ENCODE data around the gene EML6.

Gene EML6

DNA sequence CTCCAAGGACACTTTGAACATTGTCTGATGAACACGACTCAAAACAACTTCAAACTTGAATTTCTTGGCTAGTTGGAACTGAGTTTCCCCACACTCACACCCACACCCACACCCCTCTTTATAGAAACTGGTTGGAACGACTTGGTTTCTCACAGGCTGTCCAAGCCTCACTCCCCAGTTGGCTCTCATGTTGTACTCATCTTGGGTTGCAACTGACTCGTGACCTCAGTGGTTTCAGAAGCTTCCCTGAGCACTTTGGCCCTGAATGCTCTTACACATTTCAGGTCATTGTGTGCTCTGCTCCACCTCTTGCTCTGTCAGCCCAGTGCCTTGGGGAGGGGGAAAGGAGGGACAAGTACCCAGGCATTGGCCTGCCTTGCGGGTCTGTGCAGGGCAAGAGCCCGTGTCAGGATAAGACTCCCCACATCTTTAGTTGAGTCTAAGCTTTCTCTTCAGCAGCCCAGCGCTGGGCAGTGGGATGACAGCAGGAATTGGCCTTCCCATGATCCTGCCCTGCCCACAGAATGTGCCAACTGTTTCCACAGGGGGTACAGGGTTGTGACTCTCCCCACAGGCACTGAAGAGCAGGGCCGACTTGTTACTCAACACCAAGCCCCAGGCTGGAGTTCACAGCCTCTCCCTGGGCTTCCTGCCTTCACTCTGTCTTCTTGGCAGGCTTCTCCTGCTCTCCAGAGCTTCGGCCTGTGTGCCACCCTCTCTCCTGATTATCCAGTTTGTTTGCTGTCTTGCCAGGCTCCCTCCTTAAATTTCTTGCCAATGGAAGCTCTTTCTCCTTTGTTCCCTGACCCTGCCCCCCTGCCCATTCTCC, 222.1 kb downstream of the EML6 start:
- peak; percentile 81 for DNase-seq (ENCODE audit: low spot score)

DNA sequence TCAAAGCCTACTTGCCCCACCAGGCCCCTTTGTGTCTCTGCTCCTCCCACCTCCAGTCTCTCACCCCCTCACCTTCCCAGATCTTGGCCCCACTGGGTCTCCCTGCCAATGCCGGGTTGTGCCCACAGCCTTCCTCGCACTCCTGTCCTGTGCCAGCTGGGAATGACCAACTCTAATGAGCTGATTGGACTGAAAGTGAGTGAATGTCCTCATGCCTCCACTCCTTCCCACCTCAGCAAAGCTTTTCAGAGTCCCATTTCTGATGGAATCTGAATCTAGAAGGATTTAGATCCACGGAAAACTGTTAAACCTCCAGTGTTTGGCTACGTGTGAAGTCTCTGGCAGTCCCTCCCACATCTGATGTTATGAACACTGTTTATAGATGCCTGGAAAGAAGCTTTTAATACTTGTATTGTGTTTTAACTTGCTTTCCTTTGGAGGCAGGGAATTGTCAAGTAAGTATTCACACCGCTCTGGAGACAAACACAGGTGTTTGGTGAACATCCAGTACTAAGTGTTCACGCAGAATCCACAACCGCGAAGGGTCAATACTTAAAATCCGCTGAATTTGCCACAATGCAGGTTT, 222.9 kb downstream of the EML6 start:
- no peak for DNase-seq (ENCODE audit: low spot score)

DNA sequence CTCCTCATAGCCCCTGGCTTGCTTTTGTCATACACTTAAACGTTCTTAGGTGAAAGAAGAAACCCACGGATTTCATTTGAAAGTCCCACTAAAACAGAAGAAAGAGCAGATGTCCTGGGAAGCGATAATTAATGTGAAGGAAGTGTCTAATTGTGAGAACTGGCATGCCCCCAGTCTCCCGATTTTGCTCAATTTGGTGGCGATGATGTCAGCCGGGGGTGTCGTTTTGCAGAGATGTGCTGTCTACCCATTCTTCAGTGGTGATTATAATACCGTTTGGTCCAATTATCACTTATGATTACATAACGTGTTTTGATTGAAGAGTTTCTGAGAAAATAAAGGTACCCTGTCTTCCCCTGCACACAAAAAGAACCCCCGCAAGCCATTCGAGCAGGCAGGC, 223.7 kb downstream of the EML6 start:
- peak; percentile 71 for DNase-seq (ENCODE audit: low spot score)

DNA sequence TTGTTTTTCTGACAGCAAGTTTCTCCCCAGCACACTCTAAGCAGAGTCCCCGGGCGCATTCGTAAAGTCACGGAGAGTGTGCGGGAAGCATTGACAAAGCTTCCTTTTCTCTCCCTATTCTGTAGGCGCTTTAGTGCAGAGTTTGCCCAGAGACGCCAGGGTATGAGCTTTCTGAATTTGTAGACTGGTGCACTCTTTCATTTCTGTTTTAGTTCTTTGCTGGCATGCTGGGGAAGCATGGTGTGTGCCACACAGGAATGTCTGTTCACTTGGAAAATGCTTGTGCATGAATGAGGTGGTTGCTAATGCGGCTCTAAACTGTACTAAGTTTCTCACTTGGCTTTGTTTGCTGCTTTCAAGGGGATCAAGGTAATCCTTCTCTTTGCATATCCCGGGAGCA, 224.2 kb downstream of the EML6 start:
- DNase-seq (ENCODE audit: low spot score): peak; percentile 40

DNA sequence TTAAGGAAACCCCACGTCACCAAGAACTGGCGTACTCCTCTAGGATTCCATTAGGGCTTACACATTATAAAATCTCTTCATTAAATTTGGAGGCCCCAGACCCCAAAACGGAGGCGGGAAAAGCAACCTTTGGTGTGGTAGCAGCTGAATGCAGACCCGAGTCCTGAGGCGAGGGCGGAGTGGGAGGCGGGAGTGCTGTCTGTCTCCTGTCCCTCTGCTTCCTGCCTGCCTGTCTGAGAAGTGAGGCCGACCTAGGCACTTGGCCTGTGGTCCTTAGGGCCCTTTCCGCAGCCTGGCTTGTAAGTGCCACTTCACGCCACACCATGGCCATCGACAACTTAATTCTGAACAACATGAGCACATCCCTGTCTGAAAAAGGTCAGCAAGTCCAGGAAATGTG, 224.7 kb downstream of the EML6 start:
- DNase-seq (ENCODE audit: low spot score): no peak

DNA sequence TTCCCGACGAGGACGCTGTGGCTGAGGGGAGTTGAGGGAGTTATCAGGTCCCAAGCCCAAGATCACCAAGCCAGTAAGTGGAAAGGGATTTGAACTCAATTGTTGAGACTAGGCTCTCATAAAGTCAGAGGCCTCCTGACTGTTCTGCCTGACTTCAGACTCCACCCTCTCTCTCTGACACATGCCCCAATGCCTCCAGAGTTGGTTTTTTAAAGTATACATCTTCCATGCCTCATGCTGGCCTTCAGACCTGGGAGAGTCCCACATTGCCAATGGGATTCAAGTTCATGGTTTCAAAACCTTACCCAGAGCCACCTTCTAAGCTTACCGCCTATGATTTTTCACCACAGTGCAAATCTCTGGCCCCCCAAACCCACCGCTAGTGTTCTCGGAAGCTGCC, 226.0 kb downstream of the EML6 start:
- DNase-seq (ENCODE audit: low spot score): no peak

DNA sequence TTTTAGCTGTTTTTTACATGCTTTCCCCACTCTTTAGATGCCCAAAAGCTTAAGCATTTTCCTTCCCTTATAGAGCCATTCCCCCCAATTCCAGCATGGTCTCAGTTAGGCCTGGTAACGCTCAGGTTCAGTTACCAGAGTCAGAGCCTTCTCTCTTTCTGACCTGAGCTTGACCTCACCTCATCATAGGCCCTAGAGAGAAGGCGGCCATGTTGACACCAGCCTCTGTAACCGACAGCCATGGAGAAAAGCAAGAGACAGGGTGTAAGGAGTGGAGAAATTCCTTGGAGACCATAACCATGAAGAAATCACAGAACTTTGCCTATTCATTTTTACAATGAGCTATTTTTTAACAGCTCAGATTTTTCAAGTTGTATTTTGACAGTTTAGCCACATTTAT, 227.3 kb downstream of the EML6 start:
- no peak for DNase-seq (ENCODE audit: low spot score)

DNA sequence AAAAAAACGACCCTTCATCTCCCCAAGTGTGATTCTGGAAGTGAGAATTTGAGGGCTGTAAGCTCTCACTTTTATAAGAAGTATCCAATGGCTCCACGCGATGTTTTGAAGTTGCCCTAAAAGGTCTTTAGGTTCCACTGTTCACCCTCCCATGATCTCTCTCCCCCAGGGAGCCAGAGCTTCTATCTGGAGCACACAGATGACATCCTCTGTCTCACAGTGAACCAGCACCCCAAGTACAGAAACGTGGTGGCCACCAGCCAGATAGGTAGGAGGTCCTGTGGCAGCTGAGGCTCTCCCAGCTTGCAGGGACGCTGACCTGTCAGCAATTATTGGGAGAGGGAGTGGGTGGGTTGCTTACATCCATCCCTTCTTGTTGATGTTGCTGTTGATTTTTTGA, 229.0 kb downstream of the EML6 start:
- DNase-seq (ENCODE audit: low spot score): no peak

DNA sequence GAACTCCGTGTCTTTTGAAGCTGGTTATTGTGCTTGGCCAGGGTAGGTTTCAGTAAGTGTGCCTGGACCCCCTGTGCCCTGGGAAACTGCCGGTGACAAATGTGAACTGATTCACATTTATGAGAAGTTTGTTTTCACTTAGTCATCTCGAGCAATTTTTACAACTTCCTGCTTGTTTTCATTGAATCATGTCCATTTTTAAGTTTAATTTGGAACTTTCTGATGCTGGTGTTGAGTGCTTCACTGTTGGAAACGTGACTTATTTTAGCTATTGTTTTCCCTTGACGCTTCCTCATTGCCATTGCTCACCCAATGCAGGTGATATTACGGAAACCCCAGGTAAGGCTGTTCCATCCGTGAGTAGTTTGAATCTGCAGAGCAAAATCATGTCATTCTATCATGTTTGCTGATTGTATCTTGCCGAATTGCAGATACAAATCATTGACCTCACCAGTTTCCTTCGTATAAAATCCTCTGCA, 229.6 kb downstream of the EML6 start:
- no peak for DNase-seq (ENCODE audit: low spot score)

DNA sequence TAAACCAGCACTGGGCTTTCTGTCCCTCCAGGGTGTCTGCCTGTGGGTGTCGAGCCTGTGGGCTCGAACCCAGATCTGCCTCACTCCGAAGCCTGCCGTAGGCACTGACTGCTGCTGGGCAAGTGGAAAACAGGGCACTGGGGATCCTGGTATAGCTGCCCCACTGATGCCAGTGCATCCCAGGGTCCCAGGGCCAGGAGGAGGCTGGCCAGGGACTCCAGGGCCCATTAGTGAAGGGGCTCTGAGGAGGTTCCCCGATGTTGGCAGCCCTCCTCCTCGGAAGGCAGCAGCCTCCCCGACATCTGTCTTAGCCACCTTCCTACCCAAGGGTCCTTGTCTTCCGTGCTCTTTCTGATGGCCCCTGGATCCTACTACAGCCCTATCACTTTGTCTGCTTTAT, 230.7 kb downstream of the EML6 start:
- DNase-seq (ENCODE audit: low spot score): no peak

DNA sequence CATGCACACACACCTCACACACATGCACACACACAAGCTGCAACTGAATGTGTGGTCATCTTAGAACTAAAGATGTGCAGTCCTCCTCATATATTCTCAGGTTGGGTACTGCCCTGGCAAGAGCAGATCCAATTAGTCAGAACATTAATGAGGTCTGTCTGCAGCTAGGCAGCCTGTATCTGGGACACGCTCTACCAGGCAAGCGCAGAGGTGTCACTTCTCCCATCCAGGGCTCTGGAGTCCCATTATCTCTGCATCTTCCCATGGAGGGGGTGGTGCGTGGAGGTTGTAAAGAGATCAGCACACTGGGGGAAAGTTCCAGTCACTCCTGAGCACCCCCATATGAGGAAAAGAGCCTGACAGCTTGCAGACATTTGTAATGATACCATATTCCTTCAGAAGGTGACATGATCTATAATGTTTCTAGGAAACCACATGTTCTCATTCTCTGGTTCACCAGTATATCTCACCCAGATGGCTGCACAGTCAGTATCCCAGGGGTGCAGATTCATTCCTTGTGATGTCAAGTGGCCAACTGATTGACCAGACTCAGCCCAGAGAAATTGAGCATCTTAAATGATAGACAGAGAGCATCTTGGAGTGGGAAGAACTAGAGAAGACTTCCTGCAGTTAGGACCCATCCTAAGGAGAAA, 231.4 kb downstream of the EML6 start:
- no peak for DNase-seq (ENCODE audit: low spot score)

DNA sequence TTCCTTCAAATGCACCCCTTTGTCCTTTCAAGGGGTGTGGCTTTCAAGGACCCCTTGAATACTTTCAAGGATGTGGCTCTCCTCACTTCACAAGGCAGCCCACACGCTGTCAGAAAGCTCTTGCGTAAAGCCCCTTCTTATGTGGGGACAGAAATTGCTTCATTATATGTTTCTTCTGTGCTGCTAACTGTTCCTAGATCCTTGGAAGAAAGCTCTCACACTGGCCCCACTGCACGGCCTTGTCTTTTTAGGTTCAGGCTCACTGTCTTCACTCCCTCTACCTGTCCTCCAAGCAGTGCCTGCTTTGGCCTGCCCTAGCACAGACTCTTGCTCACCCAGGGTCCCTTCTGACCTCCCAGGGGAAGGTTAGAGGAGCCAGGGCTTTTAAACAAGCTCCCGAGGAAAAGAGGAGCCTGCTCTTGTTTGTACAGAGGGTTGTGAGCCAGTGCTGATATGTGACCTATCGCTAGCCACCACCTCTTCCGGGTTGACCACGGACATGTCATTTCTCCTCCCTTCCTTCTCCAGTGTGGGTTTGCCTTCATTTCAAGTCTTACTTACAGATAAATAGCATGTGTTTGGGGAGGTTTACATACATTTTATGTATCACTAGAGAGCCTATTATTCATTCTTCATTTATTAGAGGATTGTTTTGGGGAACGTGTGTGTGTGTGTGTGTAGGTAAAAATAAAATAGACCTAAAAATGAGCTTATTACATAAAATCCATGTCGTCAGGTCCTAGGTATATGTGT, 232.1 kb downstream of the EML6 start:
- no peak for DNase-seq (ENCODE audit: low spot score)

DNA sequence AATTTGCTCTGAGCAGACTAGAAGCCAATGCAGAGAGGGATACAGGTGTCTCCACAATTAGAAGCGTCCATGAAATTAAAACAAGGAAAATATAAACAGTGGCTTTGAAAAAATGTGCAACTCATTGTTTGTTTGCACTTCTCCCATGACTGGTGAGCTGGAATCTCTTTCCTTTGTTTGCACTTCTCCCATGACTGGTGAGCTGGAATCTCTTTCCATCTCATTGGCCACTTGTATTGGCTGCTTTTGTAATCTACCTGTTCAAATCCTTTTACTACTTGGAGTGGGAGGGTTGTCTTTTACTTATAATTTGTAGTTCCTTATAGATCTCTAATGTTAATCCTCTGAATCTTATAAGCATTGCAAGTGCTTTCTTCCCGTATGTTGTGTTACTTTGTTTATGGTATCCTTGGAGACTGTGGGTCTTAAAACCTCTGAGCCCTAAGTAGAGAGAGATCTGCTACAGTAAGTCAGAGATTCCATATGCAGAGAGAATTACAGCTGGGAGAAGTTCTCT, 232.7 kb downstream of the EML6 start:
- DNase-seq (ENCODE audit: low spot score): no peak

DNA sequence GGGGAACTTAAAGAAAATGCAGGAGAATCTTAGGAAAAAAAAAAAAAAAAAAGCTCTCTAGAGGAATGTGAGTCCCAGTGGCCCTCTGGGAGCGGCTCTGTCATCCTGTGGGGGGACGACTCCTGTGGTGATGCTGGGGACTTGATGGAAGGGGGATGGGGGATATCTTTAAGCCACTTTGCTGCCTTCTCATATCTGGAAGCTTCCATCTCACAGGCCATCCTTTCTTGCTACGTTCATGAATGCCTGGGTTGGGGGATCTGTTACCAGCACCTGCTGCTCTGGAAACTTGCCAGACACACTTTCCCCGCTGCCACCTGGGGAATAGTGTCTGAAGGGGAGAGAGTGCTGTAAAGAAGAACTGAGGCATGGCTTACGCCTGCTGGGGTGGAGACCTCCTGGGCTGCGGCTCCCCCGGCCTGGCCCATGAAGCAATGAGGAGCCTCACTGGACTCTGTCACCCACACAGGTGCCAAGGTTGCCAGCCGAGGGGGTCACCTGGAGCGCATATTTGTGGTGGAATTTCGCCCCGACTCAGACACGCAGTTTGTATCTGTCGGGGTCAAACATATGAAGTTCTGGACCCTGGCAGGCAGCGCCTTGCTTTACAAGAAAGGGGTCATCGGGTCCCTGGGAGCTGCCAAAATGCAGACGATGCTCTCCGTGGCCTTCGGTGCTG, 234.0 kb downstream of the EML6 start:
- no peak for DNase-seq (ENCODE audit: low spot score)

DNA sequence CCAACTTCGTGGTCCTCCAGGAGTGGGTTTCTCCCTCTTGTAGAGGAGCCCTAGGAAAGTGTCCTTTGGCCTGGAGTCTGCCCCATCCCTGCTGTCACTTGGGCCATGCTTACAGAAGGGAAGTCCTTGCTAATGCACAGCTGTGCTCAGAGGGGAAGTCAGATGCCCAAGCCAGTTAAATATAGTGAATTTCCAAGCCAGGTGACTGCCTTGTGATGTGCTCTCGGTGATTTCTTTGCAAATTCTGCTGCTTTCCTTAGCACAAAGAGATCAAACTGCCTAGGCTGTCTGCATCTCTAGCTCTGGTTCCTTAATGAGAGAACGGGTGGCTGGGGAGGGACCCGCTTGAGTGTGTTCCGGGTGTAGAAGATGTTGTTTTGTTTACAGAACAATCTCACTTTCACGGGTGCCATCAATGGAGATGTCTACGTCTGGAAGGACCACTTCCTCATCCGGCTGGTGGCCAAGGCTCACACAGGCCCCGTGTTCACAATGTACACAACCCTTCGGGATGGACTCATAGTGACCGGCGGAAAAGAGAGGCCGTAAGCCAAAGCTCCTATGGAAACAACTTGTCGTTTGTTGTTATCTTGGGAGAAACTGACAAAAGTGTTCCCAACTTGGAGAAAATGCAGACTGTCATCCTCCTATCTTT, 235.4 kb downstream of the EML6 start:
- DNase-seq (ENCODE audit: low spot score): peak; percentile 34

DNA sequence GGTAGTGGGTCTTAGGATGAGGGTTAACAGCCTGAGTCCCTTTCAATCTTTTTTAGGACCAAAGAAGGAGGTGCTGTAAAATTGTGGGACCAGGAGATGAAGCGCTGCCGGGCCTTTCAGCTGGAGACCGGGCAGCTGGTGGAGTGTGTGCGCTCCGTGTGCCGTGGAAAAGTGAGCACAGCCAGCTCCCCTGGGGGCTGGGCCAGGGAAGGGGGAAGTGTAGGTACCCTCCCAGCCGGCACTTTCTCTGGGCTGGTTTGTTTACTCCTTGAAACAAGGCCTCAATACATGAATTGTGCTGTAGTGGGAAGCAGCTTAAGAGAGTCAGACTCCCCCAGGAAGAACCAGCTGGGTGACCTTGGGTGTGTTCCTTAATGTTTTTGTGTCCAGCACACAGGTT, 236.7 kb downstream of the EML6 start:
- no peak for DNase-seq (ENCODE audit: low spot score)

DNA sequence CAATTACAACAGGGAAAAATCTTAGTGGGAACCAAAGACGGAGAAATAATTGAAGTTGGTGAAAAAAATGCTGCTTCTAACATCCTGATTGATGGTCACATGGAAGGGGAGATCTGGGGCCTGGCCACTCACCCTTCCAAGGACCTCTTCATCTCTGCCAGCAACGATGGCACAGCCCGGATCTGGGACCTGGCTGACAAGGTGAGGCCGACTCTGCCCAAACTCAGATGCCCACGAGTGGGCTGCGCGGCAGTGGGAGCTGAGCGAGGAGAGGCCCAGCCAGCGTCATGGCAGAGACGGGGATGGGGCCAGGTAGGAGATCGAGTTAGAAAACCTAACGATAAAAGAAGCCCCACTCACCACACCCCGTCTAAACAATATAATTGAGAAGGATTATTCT, 239.0 kb downstream of the EML6 start:
- no peak for DNase-seq (ENCODE audit: low spot score)

DNA sequence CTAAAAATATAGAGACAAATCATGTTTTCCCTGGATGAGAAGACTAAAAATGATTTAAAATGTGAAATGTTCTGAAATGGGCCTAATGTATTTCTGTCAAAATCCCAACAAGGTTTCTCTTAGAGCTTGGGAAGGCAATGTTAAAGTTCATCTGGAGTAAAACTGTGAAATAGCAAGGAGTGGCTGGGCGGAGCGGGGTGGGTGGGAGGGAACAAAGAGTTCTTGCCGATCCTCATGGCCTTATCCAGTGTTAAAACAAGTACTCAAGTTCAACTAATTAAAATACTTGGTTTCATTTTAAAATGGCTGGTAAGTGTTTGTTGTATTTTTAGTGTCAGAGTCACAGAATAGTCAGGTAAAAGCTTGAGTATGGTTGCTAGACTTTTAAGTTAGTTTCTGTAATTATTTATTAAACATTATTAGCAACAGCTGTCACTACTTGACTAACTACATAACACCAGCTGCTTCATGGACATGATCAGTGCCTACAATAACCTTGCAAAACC, 239.5 kb downstream of the EML6 start:
- no peak for DNase-seq (ENCODE audit: low spot score)

DNA sequence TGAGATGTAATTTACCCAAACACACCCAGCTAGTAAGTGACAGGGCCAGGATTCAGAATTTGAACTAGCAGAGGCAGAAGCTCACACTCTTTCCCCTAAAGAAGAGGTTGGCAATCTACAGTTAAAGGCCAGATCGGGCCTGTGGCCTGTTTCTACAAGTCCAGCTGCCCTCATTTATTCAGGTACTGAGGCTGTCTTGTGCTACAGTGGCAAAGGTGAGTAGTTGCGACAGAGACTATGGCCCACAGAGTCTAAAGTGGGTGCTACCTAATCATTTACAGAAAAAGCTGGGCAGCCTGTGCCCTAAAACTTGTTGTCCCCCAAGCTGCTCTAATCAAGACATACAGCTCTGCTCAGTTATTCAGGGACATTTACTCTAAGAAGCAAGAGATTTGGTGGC, 240.0 kb downstream of the EML6 start:
- DNase-seq (ENCODE audit: low spot score): no peak

DNA sequence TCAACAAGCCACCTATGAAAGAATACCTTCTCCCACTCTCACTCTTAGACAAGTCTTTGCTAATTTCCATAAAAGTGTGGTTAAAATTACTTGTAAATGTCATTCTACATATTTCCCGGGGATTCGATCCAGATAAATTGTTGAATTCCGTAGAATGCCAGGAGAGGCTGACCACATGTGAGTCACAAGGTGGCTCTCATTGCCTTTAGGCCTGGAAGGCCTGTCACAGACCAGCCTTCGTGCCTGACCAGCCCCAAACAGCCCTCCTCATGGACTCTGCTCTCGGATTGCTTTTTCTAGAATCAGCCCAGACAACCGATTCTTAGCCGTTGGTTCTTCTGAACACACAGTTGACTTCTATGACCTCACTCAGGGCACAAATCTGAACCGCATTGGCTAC, 240.8 kb downstream of the EML6 start:
- DNase-seq (ENCODE audit: low spot score): no peak

DNA sequence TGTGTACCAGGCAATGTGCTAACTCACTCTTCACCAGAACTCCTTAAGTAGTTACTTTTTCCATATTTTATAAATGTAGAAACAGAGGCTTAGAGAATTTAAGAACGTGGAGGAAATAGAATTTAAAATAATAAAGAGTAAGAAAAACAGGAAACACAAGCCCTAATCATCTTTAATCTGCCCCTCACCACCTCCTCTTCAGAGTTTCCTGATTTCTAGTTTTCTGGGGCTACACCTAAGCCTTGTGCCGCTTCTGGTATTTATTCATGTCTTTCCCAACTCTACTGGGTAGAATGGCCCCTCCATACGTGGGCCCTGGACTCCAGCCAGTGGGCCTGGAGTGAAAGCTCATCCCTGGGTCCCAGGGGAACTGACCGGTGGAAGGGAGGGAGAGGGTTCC, 241.4 kb downstream of the EML6 start:
- no peak for DNase-seq (ENCODE audit: low spot score)
